HG02759 (cell line): ENCODE data around the gene TSGA10IP.
A peak's percentile ranks its signal among the peaks of the same experiment; 100 is the strongest.

ENCODE experiments used
- ATAC-seq: cut with Tn5 transposase; IDR thresholded peaks from one replicate; pipeline ENCODE4 v1.9.1; 2021; ENCODE audit warnings: mild to moderate bottlenecking, moderate library complexity; ENCODE audit not compliant: unreplicated experiment

Gene TSGA10IP

DNA sequence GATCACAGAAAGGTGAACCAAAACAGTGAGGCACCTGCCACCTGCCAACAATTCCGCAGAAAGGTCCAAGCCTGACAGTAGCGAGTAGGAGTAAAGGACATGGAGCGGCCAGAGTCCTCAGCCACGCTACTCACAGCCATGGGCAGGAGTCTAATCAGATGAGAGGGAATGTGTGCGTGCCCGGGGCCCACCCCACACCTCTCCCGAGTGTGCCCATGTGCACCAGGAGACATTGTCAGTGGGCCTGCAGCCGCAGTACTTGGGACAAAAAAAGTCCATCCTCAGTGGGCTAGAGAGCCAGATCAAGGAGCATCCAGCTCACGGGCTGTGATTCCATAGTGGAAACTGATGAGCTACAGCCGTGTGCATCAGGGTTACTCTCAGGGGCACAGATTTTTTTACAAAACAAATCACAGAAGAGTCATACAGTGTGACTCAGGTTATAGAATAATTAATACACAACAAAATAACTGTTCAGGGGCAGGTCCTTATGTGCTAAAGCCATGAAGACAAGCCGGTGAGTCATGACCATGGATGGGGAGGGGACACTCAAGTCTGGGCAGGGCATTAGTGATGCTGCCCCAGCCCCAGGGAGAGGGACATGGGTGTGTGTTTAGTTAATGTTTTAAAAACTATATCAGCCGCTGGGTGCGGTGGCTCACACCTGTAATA is 28.3 kb downstream of the TSGA10IP start:
- no peak for ATAC-seq

DNA sequence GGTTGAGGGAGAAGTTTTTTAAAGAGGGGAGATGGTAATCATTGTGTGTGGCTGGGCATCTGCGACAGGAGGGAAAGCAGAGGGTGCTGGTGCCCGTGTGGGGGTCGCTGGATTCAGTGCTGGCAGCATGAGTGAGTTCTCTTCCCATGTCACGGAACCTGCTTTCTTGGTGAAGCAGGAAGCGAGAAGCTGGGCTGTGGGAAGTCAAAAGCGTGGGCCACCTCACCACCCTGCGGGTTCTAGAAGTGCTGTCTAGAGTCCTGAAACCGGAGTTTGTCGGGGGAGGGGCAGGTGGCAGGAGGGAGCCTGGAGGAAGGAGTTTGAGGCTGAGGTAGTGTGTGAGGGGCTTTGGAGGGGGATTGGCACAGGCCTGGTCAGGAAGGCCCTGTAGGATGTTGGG is 30.5 kb downstream of the TSGA10IP start:
- ATAC-seq, result no peak

DNA sequence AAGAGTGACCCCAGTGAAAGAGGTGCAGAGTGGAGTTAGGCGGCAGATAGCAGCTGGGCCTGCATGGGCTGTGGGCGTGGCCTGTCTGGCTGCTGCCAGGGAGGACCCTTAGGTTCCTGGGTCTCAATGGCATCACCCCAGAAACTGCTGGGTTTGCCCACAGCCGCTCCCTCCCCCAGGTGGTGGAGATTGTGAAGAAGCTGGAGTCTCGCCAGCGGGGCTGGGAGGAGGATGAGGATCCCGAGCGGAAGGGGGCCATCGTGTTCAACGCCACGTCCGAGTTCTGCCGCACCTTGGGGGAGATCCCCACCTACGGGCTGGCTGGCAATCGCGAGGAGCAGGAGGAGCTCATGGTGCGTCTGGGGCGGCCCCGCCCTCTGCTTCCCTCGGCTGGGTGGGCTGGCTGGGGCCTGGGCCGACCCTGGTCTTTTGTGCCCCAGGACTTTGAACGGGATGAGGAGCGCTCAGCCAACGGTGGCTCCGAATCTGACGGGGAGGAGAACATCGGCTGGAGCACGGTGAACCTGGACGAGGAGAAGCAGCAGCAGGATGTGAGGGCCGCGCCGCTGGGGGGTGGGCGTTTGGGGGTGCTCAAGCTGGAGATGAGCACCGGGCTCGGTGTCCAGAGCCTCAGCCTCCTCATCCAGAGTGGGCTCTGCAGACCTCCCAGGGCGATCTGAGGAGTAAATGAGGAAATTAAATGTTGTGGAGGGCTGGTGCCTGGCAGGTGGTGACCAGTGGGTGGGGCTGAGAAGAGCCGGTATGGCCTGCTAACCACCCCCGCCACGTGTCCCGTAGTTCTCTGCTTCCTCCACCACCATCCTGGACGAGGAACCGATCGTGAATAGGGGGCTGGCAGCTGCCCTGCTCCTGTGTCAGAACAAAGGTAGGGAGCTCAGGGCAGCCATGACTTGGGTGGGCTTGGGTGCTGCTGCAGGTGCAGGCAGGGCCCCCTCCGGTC is 31.2 kb downstream of the TSGA10IP start:
- no peak for ATAC-seq

DNA sequence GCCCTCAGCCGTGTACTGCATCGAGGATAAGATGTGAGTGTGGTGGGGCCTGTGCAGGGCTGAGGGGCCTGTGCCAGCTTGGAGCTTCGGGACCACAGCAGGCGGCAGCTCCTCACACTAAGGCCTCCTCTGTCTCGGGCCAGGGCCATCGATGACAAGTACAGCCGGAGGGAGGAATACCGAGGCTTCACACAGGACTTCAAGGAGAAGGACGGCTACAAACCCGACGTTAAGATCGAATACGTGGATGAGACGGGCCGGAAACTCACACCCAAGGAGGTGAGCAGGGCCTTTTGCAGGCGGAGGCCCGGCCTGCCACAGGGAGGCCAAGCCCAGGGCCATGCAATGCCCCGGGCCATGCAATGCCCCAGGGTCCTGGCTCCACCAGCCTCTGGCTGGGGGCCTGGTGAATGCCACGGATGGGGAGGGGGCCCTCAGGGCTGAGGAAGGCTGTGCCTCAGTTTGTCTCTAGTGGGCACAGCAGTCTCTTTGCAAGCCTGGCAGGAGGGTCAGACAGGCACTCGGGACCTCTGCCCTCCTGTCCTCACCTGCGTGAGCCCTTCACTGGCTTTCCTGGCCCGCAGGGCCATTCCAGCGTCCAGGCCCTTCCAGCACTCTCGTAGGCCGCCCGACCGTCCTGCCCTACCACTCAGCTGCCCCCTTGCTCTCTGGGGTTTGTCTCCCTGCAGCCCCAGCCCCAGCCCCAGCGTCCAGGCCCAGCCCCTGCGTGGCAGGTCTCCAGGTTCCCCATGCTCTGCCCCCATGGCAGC is 32.5 kb downstream of the TSGA10IP start:
- no peak for ATAC-seq

DNA sequence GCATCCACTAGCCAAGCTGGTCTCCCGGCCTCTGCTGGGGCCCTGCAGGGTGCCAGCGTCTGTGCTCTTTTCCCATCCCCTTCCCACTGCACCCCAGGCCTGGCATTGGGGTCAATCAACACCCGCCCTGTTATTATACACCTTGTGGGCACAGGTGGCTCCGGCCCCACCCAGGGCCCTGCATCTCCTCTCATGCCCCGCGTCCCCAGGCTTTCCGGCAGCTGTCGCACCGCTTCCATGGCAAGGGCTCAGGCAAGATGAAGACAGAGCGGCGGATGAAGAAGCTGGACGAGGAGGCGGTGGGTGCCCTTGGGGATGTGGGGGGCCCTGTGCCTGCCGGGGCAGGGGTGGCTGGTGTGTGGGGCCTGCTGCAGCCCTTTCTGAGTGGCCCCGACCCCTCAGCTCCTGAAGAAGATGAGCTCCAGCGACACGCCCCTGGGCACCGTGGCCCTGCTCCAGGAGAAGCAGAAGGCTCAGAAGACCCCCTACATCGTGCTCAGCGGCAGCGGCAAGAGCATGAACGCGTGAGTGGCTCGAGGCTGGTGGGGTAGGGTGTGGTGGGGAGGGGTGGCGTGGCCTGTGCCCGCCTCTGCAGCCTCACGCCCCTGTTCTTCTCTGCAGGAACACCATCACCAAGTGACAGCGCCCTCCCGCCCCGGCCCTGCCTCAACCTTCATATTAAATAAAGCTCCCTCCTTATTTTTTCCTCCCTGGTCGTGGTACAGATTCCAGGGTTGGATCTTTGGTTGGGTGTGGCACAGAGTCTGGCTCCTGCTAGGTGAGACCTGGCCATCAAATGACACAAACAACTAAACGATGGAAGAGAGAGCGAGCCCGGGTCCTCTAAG is 33.3 kb downstream of the TSGA10IP start:
- no peak for ATAC-seq

DNA sequence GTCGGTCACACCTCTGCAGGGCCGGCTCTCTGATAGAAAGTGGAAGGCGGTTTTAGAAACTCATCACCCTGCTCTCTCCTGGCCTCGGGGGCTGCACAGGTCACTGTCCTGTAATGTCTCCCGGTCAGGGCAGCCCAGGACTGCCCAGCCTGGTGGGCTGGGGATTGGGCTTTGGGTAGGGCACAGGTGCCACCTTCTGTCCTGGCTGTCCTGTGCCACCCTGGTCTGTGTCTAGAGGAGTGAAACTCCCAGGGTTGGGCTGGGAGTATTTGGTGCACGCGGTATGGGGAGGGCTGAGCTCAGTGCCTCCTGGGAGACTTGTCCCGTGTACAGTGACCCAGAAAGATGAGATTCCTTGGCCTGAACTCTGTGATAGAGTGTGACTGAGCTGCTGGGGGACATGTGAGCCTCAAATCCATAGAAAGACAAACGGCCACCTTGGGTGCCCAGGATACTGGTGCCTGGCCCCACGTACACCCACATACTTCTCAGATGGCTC is 34.0 kb downstream of the TSGA10IP start:
- ATAC-seq, result no peak

DNA sequence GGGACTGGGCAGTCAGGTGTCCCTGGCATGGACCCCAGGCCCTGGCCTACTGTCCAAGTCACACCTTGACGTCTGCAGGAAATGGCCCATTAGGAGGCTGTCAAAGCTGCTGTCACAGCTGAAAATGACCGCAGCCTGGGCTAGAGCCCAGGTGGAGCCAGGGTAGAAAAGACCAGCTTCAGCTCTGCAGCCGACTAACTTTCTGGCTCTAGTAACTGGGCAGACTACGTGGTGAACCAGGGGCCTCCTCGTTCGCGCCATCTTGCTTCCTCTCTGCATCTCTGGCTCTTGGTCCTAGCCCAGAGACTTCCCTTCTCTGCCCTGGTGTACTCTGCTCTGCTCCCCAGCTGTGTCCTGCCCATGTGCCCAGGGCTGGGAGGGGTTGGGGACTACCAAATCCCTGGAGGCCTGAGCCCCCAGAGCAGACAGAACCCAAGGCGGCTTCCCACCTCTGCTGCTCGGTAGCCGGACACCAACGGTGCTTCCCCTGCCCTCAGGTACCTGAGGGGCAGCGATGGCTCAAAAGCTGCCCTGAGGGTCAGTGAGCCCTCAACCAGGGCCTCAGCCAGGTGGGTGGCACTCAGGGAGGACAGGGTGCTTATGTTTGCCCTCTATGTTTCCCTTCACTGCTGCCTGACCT is 35.9 kb downstream of the TSGA10IP start:
- ATAC-seq, result no peak

DNA sequence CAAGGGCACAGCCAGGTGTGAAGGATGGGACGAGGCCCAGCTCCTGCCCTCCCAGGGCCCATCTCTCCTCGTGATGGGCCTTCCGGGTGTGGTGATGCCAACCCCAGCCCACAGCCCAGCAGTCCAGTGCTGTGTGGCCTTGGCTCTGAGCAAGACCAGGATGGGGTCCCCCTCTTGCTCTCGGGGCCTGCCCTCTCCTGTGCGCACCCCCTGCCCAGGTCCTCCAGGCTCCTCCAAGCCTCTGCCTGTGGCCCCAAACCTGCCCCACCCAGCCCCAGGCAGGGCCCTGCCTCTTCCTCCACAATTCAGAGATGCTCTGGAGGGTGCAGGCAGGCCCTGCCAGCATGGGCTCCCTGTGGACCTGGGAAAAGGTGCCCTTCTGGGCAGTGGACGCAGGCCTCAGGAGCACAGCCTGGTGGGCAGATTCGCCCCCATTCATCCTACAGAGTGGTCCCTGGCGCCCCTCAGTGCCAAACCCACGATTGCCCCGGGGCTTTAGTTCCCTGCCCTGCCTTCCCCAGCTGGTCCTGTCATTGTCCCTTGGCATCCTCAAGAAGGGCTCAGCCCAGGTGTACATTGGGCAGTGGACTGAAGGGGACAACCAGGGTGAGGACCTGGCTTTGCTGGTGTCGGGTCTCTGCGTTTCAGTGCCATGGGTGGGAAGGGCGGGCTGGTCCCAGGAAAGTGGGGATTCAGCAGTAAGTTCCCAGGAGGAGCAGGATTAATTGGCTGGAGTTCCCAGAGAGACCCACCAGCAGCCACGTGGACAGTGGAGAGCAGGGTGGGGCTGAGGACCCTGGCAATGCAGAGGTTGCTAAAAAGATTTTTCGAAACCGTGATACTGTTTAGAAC is 36.9 kb downstream of the TSGA10IP start:
- no peak for ATAC-seq

DNA sequence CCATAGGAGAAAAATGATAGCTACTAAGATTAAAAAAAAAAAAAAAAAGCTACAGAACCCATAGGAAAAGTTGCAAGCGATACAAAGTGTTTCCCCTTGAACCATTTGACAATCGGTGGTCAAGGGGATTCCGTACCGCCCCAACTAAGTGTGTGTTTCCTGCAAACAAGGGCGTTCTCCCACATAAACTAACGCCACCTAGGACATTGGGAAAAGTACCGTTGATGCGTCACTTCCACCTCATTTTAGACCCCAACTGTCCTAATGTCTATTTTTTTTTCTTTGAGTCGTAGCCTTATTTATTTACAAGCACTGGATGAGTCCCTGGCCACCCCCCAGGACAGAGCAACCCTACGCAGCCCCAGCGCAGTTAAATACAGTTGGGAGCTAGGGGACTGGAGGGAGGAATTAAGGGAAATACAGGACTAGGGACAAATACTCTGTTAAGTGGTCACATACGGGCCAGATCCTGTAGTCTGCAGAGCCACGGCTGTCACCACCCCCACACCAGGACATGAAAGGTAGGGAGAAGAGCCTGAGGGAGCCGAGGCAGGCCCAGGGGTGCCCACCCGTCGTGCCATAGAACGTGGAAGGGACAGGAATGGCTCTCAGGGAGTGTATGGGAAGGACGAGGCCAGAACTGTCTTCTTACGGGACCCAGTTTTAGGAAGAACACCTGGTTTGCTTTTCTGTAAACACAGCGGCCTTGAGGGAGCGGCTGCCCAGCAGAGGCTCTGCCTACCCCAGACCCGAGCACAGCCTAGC is 37.7 kb downstream of the TSGA10IP start:
- no peak for ATAC-seq

DNA sequence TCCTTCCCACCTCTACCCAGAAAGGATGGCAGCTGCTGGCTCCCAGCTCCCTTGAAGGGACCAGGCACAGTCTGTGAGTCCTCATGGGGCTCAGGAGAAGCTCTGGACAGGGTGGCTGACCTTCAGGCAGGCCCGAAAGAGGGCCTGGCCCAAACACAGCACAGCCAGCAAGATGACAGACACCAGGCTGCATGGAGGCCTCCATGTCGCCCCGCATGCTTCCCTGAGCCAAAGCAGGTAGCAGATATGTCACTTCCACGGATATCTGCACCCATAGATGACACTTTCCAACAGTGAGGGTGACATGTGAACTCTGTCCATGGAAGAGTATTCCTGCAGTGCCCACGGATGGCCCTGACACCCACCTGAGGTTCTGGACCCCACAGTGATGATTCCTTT is 38.3 kb downstream of the TSGA10IP start:
- ATAC-seq, result no peak

DNA sequence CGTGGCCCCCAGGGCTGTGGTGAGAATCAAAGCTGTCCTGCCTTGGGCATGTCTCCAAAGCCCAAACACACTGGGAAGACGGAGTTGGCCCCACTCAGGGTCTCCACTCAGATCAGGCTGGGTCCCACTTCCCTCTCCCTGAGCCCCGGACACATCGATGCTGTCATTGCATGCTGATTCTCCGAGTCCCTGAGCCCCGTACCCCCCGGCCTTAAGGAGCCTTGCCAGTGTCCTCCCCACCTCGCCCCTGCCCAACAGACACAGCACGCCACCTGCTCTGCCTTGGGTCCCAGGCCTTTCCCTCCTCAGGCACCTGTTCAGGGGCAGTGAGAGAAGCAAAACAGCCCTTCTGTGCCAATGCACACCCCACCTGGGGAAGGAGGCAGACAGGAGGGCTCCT is 42.1 kb downstream of the TSGA10IP start:
- ATAC-seq, result no peak

DNA sequence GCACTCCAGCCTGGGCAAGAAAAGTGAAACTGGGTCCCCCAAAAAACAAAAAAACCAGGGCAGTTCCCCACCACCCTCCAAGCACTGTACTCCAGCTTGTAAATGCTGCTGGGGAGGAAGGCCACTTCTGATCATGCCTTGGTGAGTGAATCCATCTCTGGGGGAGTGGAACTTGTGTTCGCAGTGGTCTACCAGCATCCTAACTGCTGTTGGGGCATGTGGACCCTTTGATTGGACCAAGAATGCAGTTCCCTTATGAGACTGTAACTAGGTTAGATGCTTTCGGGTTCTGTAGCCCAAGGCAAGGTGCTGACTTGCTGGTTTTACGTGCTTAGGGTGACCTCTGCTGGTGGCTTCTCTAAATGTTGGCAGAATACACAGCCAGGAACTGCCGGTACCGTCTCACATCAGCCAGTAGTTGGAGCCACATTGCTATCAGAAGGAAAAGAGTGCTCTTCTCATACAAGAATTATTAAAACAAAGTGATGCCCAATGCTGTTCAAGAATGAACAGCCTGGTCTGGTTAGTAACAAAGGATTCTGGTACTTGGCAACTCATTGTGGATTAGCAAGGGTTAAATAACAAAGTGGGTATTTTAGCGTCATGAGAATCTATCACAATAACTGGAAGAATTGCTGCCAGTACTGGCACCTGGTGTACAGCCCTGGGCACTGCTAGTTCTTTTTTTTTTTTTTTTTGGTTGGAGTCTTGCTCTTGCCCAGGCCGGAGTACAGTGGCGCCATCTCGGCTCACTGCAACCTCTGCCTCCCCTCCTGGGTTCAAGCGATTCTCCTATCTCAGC is 43.7 kb downstream of the TSGA10IP start:
- ATAC-seq, result peak; percentile 82

DNA sequence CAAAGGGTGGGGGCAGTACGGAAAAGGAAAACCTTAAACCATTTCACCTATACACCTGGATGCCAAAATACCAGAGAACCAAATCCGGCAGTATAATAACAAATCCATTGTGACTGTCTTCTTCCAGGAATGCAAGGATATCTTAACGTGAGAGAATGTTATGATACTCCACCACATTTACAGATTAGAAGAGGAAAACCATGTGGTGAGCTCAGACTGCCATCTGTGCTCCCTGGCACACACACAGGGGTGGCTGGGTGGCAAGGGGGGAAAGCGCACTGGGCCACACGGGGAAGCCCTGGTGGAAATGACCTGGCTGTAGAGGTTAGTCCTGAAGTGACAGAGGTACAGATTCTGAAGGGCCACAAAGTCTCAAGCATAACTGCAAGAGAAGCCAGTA is 46.8 kb downstream of the TSGA10IP start:
- no peak for ATAC-seq

DNA sequence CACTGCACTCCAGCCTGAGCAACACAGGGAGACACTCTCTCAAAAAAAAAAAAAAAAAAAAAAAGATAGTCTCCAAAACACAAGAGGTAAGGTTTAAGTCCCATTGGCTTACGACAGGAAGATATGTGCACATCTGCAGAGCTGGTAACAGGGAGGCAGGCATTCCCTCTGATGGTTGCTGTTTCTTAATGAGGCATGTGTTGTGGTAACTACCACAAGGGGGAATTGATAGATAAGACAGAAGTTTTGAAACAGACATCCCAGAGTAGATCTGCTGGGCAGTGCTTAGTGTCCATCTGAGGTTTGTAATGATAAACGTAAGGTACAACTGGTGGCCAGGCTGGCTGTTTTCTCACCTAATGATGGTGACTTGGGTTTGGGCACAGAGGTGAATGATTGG is 52.0 kb downstream of the TSGA10IP start:
- no peak for ATAC-seq

DNA sequence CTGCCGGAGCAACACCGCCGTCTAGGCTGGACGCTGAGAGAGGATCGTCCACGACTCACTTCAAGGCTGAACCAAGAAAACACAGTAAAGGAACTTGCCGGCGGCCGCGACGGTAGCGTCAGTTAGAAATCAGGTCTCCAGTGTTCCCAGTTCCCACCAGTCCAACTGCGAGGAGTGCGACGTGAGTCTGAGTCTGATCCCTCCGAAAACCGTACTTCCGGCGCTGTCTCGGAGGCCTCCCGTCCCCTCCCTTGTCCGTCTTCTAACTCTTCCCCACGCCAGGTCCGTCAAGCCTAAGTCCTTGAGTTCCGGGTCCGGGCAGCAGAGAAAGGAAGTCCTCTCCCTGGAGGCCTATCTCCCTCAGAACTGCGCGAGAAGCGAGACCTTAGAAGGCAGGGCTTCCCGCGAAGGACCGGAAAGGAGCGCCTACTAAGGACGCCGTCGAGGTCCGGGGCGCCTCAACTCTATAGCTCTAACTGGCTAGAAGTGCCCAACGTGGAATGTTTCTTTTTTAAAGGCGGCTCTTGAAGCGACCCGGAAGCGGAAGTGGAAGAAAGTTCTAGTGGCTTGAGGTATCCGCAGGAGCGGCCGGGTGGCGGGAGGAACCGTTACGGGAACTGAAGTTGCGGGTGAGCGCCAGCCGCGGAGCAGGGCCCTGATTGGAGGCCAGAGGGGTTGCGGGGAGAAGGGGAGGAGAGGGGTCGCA is 56.8 kb downstream of the TSGA10IP start, which contains the start of the genes BANF1 and EIF1AD:
BANF1 (plus strand) TSS at position 562 of the 706 bp plus-strand sequence. CDS start 748 bp downstream, outside the sequence.
EIF1AD (minus strand) TSS at position 216 of the 706 bp plus-strand sequence. CDS start 1,768 bp downstream, outside the sequence.
- ATAC-seq, result peak; percentile 77

DNA sequence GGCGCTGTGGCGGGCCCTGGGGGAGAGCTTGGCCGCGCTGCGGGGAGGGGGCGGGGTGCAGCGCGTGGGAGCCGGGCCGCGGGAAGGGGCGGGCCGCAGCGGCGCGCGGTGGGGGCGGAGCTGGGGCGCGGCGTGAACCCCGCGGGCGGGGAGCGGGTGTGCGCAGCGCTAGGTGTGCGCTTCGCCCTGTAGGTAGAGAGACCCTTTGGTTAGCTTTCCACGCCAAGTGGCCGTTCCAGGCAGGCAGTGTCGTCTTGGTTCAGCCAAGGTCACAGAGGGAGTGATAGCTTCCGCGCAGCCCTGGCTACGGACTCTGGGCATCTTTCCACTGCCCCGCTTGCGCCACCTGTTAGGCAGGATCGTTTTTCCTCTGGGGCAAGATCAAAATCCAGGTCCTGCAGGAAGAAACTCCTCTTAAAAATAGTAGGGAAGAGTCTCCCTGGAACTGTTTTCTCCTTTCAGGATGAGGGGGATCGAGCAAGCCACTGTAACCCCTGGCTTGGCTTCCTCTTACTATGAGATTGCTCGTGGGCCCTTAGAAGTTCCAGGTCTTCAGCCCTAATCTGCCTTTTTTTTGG is 57.5 kb downstream of the TSGA10IP start:
- ATAC-seq, result peak; percentile 59
